Spinal cord (tissue), 10 donors: Measurements from ENCODE around the gene BCAM. TPM values are rescaled to one million over a fixed set of nuclear protein-coding genes. Genes with fewer than 3 reads are reported as not detected.

Experiments used
- DNase-seq, 6 donors: peaks; one replicate each; pipeline versions ENCODE4 v3.0.0 to v3.0.0-alpha.2; 2013 to 2015; ENCODE audit warnings: low spot score in 6 of 6, low read depth in 4 of 6
- H3K27ac ChIP-seq: one replicate; pipeline ENCODE4 v1.5.1; 2013; ENCODE audit warnings: low read depth, low read length, control low read depth
- H3K27me3 ChIP-seq: one replicate; pipeline ENCODE4 v1.6.1; 2013; ENCODE audit warnings: low read length; ENCODE audit not compliant: control insufficient read depth, insufficient read depth
- H3K36me3 ChIP-seq: one replicate; pipeline ENCODE4 v1.6.1; 2013; ENCODE audit warnings: low read length; ENCODE audit not compliant: control insufficient read depth, insufficient read depth
- H3K4me1 ChIP-seq: one replicate; pipeline ENCODE4 v1.6.1; 2013; ENCODE audit warnings: low read length; ENCODE audit not compliant: control insufficient read depth, insufficient read depth
- H3K4me3 ChIP-seq: one replicate; pipeline ENCODE4 v1.5.1; 2013; ENCODE audit warnings: low read depth, low read length, control low read depth
- H3K9me3 ChIP-seq: one replicate; pipeline ENCODE4 v1.6.1; 2013; ENCODE audit warnings: low read length; ENCODE audit not compliant: control insufficient read depth, insufficient read depth
- WGBS: methylation state at CpG from one replicate; pipeline ENCODE4 v1.1.5; 2013; ENCODE audit warnings: missing lambda C conversion rate; ENCODE audit not compliant: insufficient coverage; 5-methylcytosine and 5-hydroxymethylcytosine counted together
- polyA plus RNA-seq, 2 donors: library from polyadenylated mRNA; unstranded; fragments of 120-200 nt; gene quantifications; one replicate each; pipeline ENCODE4 v1.2.1, GENCODE V29; 2013; ENCODE audit not compliant: insufficient read length in 2 of 2
- total RNA-seq, 2 donors: library from RNA; depleted of rRNA in 1 of 2; stranded (reverse); fragments of 120-200 nt in 1 of 2; fragments of >200 nt in 1 of 2; gene quantifications; one replicate each; pipeline versions ENCODE4 v1.2.3 to v1.2.4, GENCODE V29; 2013 to 2014
- donor health status: healthy.

The BCAM gene
- total and polyA plus RNA-seq, 4 donors = 24.1 to 43.8 (median 32.2) TPM

DNA sequence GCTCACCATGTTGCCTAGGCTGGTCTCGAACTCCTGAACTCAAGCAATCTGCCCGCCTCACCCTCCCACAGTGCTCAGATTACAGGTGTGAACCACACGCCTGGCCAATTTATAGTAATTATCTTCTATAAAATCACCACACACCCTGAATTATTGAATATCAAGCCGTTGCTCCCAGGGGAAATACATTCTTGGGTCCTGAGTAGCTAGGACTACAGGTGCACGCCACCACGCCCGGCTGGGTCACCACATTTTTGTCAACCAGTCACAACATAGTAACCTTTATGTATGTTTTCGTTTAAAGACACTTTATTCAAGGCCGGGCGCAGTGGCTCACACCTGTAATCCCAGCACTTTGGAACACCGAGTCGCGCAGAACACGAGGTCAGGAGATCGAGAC, 22.9 kb upstream of the BCAM start:
- H3K4me3 ChIP-seq = no peak overlapping the region
- no peaks in the 10 kb centered on the region for H3K36me3 ChIP-seq
- no peak for DNase-seq
- no peaks in the 10 kb centered on the region for H3K9me3 ChIP-seq
- no peaks in the 10 kb centered on the region for H3K27me3 ChIP-seq
- peaks cover 6% of the 10 kb centered on the region for H3K4me1 ChIP-seq
- no peak overlapping the region for H3K27ac ChIP-seq
- WGBS = 97% methylated on average over 11 of the region's 15 CpGs

DNA sequence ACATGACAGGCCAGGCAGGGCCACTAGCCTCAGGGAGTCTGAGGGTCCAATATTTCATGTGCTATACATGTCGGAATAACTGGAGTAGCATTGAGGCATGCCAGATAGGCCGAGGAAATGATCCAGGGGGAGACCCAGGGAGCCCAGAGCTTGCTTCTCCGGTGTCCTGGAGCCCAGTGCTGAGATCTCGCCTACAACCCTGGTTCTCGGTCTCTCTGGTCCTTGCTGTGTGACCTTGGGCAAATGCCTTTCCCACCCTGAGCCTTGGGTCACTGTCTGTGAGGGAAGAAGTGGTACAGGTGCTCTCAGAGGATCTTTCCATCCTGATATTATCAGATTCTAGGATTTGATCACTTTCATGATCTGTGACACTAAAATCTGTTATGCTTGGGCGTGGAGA, 19.9 kb upstream of the BCAM start:
- no peak for DNase-seq
- no peaks in the 10 kb centered on the region for H3K36me3 ChIP-seq
- H3K4me1 ChIP-seq = peaks cover 6% of the 10 kb centered on the region
- no peak overlapping the region for H3K4me3 ChIP-seq
- 93% methylated on average over 5 of the region's 6 CpGs for WGBS
- no peaks in the 10 kb centered on the region for H3K9me3 ChIP-seq
- H3K27ac ChIP-seq = no peak overlapping the region
- no peaks in the 10 kb centered on the region for H3K27me3 ChIP-seq

- Histone ChIP-seq H3K9me3 (no peaks in the 10 kb centered on the region), H3K27me3 (no peaks in the 10 kb centered on the region), H3K4me3 (no peak overlapping the region), H3K27ac (no peak overlapping the region), H3K36me3 (no peaks in the 10 kb centered on the region), H3K4me1 (no peaks in the 10 kb centered on the region)
- DNase-seq = no peak
- WGBS = 85% methylated on average over 7 of the region's 13 CpGs
Measured at GRCh38 chr19:44789943-44790483, 18.9 kb upstream of the BCAM start.

DNA sequence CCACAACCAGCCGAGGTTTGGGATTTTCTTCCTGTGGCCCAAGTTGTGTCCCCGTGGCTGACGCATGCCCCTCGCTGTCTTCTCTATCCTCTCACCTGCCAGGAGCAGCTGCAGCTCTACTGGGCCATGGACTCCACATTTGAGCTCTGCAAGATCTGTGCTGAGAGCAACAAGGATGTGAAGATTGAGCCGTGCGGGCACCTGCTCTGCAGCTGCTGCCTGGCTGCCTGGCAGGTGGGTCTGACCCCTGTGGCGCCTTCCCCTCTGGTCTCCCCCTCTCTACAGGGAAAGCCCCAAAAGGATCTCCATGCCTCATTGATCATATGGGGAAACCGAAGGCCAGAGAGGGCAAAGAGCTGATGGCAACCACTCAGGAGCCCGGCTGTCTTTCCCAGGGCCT, 16.6 kb upstream of the BCAM start:
- DNase-seq = no peak
- H3K9me3 ChIP-seq = no peaks in the 10 kb centered on the region
- H3K4me3 ChIP-seq = no peak overlapping the region
- no peaks in the 10 kb centered on the region for H3K27me3 ChIP-seq
- no peaks in the 10 kb centered on the region for H3K36me3 ChIP-seq
- peaks cover 10% of the 10 kb centered on the region for H3K4me1 ChIP-seq
- WGBS = 79% methylated on average over 9 of the region's 9 CpGs
- H3K27ac ChIP-seq = no peak overlapping the region

- H3K4me1 ChIP-seq = peaks cover 10% of the 10 kb centered on the region
- H3K4me3 ChIP-seq = no peak overlapping the region
- H3K27me3 ChIP-seq = no peaks in the 10 kb centered on the region
- DNase-seq = no peak
- H3K9me3 ChIP-seq = no peaks in the 10 kb centered on the region
- H3K36me3 ChIP-seq = no peaks in the 10 kb centered on the region
- 86% methylated on average over 4 of the region's 4 CpGs for WGBS
- H3K27ac ChIP-seq = no peak overlapping the region
Measured at GRCh38 chr19:44794610-44795009, 14.3 kb upstream of the BCAM start.

DNA sequence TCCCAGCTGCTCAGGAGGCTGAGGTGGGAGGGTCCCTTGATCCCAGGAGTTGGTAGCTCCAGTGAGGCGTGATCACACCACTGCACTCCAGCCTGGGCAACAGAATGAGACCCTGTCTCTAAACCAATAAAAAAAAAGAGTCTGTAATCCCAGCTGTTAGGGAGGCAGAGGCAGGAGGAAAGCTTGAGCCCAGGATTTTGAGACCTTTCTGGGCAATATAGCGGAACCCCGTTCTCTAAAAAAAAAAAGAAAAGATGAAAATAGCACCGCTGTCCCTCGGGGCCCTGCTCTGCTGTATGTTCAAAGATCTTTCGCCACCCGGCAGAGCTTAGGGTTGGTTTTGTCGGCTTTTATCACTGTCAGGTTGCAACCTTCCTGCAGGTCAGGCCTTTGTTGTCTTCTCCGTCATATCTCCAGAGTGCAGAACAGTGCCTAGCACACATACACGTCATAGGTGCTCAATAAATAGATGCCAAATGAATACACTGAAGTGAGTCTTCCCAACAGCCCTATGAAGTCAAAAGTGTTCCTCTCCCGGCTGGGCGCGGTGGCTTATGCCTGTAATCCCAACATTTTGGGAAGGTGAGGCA, 13.4 kb upstream of the BCAM start:
- WGBS = 92% methylated on average over 8 of the region's 13 CpGs
- Histone ChIP-seq H3K36me3 (no peaks in the 10 kb centered on the region), H3K9me3 (no peaks in the 10 kb centered on the region), H3K4me1 (peaks cover 10% of the 10 kb centered on the region), H3K27ac (no peak overlapping the region), H3K4me3 (no peak overlapping the region), H3K27me3 (no peaks in the 10 kb centered on the region)
- DNase-seq = no peak

GRCh38 chr19:44796701-44797115, 12.2 kb upstream of the BCAM start:
- no peaks in the 10 kb centered on the region for H3K9me3 ChIP-seq
- no peaks in the 10 kb centered on the region for H3K27me3 ChIP-seq
- DNase-seq = peak in 2 of 6 donors; percentile 6 to 38
- peaks cover 10% of the 10 kb centered on the region for H3K4me1 ChIP-seq
- H3K36me3 ChIP-seq = no peaks in the 10 kb centered on the region
- H3K4me3 ChIP-seq = no peak overlapping the region
- peak overlapping the region; percentile 22 for H3K27ac ChIP-seq
- WGBS = 11% methylated on average over 11 of the region's 12 CpGs

DNA sequence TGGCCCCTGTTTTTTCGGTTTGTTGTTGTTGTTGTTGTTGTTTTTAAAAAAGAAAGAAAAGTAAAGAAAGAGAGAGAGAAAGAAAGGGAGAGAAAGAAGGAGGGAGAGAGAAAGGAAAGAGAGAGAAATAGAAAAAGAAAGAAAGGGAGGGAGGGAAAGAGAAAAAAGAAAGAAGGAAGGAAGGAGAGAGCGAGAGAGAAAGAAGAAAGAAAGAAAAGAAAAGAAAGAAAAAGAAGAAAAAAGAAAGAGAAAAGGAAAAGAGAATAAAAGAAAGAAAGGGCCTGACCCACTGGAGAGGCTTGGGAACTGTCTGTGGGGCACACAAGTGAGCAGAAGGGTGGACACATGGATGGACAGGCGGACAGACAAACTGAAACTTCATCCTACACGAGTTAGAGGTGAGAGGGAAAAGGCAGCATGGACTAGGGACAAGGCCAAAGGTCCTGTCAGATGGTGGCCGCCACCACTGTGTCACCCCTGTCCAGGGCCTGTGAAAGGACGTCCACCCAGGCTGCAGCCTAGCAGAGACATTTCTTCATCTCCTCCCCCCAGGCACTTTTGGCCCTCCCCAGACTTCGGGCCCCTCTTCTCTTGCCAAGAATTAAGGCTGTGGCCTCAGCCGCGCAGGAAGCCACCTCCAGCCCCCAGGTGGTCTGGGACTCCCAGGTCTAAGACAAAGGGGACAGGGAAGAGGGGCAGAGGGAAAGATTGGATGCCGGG, 9.1 kb upstream of the BCAM start:
- peaks cover 10% of the 10 kb centered on the region for H3K4me1 ChIP-seq
- H3K36me3 ChIP-seq = no peaks in the 10 kb centered on the region
- no peak overlapping the region for H3K4me3 ChIP-seq
- WGBS = 78% methylated on average over 6 of the region's 10 CpGs
- peaks cover 3% of the 10 kb centered on the region for H3K27me3 ChIP-seq
- no peaks in the 10 kb centered on the region for H3K9me3 ChIP-seq
- no peak overlapping the region for H3K27ac ChIP-seq
- DNase-seq = no peak

- peak in 4 of 6 donors; percentile 22 to 81 (median 58) for DNase-seq
- Histone ChIP-seq H3K27ac (no peak overlapping the region), H3K9me3 (no peaks in the 10 kb centered on the region), H3K4me1 (peaks cover 10% of the 10 kb centered on the region), H3K36me3 (no peaks in the 10 kb centered on the region), H3K4me3 (no peak overlapping the region), H3K27me3 (peaks cover 3% of the 10 kb centered on the region)
- 0% methylated on average over 2 of the region's 3 CpGs for WGBS
Measured at GRCh38 chr19:44800461-44800860, 8.4 kb upstream of the BCAM start.
